Neural cell (in vitro differentiated cells): Measurements from ENCODE around the gene WRNIP1. TPM values are rescaled to one million over a fixed set of nuclear protein-coding genes. Genes with fewer than 3 reads are reported as not detected.

Experiments used
- H2AFZ ChIP-seq: fragments of 200-600, 300-800 bp; sonication (generic), shearing (Covaris generic); 2 replicates; pipeline ENCODE4 v1.6.0; 2014; ENCODE audit warnings: low read depth, mild to moderate bottlenecking, antibody characterized with exemption, low read length, moderate library complexity
- H3F3A ChIP-seq: fragments of 200-600 bp; shearing (Covaris generic); 2 replicates; pipeline ENCODE4 v1.6.1; 2016; ENCODE audit warnings: mild to moderate bottlenecking, moderate library complexity, mixed read lengths, antibody characterized with exemption, low read length; ENCODE audit not compliant: insufficient read depth, poor library complexity, severe bottlenecking
- H3K27ac ChIP-seq: fragments of 200-600, 300-800 bp; sonication (generic), shearing (Covaris generic); 2 replicates; pipeline ENCODE4 v1.5.1; 2014; ENCODE audit warnings: mild to moderate bottlenecking, low read length, moderate library complexity
- H3K27me3 ChIP-seq: fragments of 300-800, 200-600 bp; sonication (generic), shearing (Covaris generic); 2 replicates; pipeline ENCODE4 v1.6.0; 2014; ENCODE audit warnings: mild to moderate bottlenecking, low read depth, low read length, moderate library complexity; ENCODE audit not compliant: insufficient read depth
- H3K36me3 ChIP-seq: fragments of 300-800, 200-600 bp; sonication (generic), shearing (Covaris generic); 2 replicates; pipeline ENCODE4 v1.5.1; 2014; ENCODE audit warnings: mild to moderate bottlenecking, antibody characterized with exemption, low read length, moderate library complexity; ENCODE audit not compliant: insufficient read depth
- H3K4me2 ChIP-seq: fragments of 300-800, 200-600 bp; sonication (generic), shearing (Covaris generic); 2 replicates; pipeline ENCODE4 v1.6.0; 2014; ENCODE audit warnings: mild to moderate bottlenecking, low read length
- H3K4me3 ChIP-seq: fragments of 300-800, 200-600 bp; sonication (generic), shearing (Covaris generic); 2 replicates; pipeline ENCODE4 v1.5.1; 2014; ENCODE audit warnings: mild to moderate bottlenecking, low read length, moderate library complexity
- H3K79me2 ChIP-seq: fragments of 200-600 bp; shearing (Covaris generic); replicated peaks from 2 replicates; pipeline ENCODE4 v1.6.0; 2014; ENCODE audit warnings: mild to moderate bottlenecking, low read length, moderate library complexity; ENCODE audit not compliant: insufficient read depth
- H3K9ac ChIP-seq: fragments of 300-800, 200-600 bp; sonication (generic), shearing (Covaris generic); 2 replicates; pipeline ENCODE4 v1.6.1; 2016; ENCODE audit warnings: mild to moderate bottlenecking, low read length, mixed read lengths
- H3K9me2 ChIP-seq: fragments of 200-600 bp; shearing (Covaris generic); 2 replicates; pipeline ENCODE4 v1.6.1; 2016; ENCODE audit warnings: mild to moderate bottlenecking, low read length, mixed read lengths; ENCODE audit not compliant: insufficient read depth
- H3K9me3 ChIP-seq: fragments of 200-600, 300-800 bp; sonication (generic), shearing (Covaris generic); 2 replicates; pipeline ENCODE4 v1.6.1; 2016; ENCODE audit warnings: mild to moderate bottlenecking, mixed run types, low read length, moderate library complexity, mixed read lengths
- H4K20me1 ChIP-seq: fragments of 200-600 bp; shearing (Covaris generic); 2 replicates; pipeline ENCODE4 v1.6.1; 2016; ENCODE audit warnings: mild to moderate bottlenecking, mixed run types; ENCODE audit not compliant: insufficient read depth
- EP300 ChIP-seq: fragments of 450-650 bp; conservative IDR thresholded peaks from 2 replicates; pipeline ENCODE4 v1.6.1; 2014; ENCODE audit warnings: antibody characterized with exemption, mild to moderate bottlenecking, moderate library complexity; ENCODE audit not compliant: poor library complexity, severe bottlenecking
- EZH2 ChIP-seq: fragments of 200-600, 300-800 bp; shearing (Covaris generic), sonication (generic); IDR thresholded peaks from 2 replicates; pipeline ENCODE4 v1.6.1; 2014; ENCODE audit warnings: antibody characterized with exemption, low read length, borderline replicate concordance, mild to moderate bottlenecking; ENCODE audit not compliant: insufficient read depth, poor library complexity, severe bottlenecking
- MXI1 ChIP-seq: fragments of 450-650 bp; conservative IDR thresholded peaks from 2 replicates; pipeline ENCODE4 v1.6.1; 2014; ENCODE audit warnings: antibody characterized with exemption, mild to moderate bottlenecking; ENCODE audit not compliant: poor library complexity, severe bottlenecking
- POLR2AphosphoS5 ChIP-seq: IDR thresholded peaks from 2 replicates; pipeline ENCODE4 v1.6.1; 2012
- RAD21 ChIP-seq: fragments of 450-650 bp; conservative IDR thresholded peaks from 2 replicates; pipeline ENCODE4 v1.6.1; 2014; ENCODE audit warnings: antibody characterized with exemption, mild to moderate bottlenecking, moderate library complexity
- REST ChIP-seq: IDR thresholded peaks from 2 replicates; pipeline ENCODE4 v1.6.1; 2012; ENCODE audit warnings: borderline replicate concordance
- SMC3 ChIP-seq: fragments of 450-650 bp; conservative IDR thresholded peaks from 2 replicates; pipeline ENCODE4 v1.6.1; 2014; ENCODE audit warnings: antibody characterized with exemption, mild to moderate bottlenecking, moderate library complexity; ENCODE audit not compliant: poor library complexity
- TAF1 ChIP-seq: IDR thresholded peaks from 2 replicates; pipeline ENCODE4 v1.6.1; 2012; ENCODE audit warnings: low read depth
- polyA plus RNA-seq: library from polyadenylated mRNA; depleted of rRNA; stranded (reverse); fragments of >200 nt; gene quantifications from 2 replicates; pipeline ENCODE4 v1.2.3, GENCODE V29; 2014
- TF ChIP-seq, protein P1 (sequence below): fragments of 450-650 bp; IDR thresholded peaks from 2 replicates; pipeline ENCODE4 v1.5.1; 2014; ENCODE audit warnings: antibody characterized with exemption, mild to moderate bottlenecking, moderate library complexity; ENCODE audit not compliant: poor library complexity, severe bottlenecking

WRNIP1 gene
- polyA plus RNA-seq, 1 donor from 2014 or later, result 93.7 TPM

DNA sequence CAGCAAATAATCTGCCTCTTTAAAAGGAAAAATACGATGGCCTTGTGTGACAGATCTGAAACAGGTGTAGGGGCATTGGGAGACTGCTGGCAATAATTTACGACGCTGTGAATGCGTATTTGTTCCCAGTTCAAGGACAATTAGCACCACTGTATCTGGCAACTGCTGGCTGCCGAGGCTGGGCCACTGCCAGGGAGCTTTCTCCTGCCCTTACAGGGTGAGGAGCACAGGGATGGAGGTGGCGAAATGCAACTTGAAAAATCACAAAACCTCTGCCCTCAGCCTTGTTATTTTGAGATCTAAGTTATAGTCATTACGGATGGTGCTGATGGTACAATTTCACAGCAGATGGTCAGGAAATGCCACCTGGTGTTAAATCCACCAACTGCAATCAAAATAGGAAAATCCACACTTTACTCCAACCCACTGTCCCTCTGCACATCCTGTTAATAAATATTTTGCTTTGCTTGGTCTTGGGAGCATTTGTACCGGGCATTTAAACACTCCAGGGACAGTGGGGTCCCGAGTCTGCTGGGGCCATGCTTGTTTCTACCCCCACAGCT, 20.9 kb upstream of the WRNIP1 start:
- Histone ChIP-seq H3K79me2 (no peaks in the 10 kb centered on the region), H3F3A (no peaks in the 10 kb centered on the region), H4K20me1 (no peaks in the 10 kb centered on the region), H3K9me2 (no peaks in the 10 kb centered on the region), H3K9ac (no peak overlapping the region), H3K4me2 (no peak overlapping the region), H3K36me3 (no peaks in the 10 kb centered on the region), H3K27me3 (no peaks in the 10 kb centered on the region), H2AFZ (no peak overlapping the region), H3K9me3 (no peaks in the 10 kb centered on the region), H3K27ac (no peak overlapping the region), H3K4me3 (no peak overlapping the region)
- no peak for TF ChIP-seq TAF1
- TF ChIP-seq MXI1, result no peak
- peak; percentile 24 for TF ChIP-seq SMC3
- TF ChIP-seq REST, result no peak
- no peak for TF ChIP-seq POLR2AphosphoS5
- TF ChIP-seq EZH2, result no peak
- TF ChIP-seq EP300, result no peak
- peak; percentile 29 for TF ChIP-seq RAD21
- TF ChIP-seq, protein P1, sequence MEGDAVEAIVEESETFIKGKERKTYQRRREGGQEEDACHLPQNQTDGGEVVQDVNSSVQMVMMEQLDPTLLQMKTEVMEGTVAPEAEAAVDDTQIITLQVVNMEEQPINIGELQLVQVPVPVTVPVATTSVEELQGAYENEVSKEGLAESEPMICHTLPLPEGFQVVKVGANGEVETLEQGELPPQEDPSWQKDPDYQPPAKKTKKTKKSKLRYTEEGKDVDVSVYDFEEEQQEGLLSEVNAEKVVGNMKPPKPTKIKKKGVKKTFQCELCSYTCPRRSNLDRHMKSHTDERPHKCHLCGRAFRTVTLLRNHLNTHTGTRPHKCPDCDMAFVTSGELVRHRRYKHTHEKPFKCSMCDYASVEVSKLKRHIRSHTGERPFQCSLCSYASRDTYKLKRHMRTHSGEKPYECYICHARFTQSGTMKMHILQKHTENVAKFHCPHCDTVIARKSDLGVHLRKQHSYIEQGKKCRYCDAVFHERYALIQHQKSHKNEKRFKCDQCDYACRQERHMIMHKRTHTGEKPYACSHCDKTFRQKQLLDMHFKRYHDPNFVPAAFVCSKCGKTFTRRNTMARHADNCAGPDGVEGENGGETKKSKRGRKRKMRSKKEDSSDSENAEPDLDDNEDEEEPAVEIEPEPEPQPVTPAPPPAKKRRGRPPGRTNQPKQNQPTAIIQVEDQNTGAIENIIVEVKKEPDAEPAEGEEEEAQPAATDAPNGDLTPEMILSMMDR, result no peak

DNA sequence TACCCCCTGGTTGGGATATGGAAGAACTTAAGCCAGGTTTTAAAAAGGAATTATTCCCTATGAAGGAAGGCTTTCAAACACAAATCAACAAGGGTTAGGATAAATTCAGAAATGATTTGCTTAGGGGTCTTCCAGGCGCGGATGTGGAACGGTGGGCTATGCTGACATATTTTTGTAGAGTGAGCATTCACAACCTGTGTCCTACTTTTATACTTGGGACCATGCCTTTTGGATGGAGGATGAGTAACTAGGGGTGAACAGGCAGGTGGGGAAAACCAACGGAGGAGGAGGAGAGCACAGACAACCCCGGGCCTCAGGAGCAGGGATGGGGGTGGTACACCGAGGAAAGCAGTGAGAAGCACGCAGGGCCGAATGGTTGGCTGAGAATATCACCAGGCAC, 20.4 kb upstream of the WRNIP1 start:
- H2AFZ ChIP-seq, result no peak overlapping the region
- no peaks in the 10 kb centered on the region for H3K79me2 ChIP-seq
- TF ChIP-seq SMC3 (no peak), RAD21 (no peak), REST (no peak), TAF1 (no peak), POLR2AphosphoS5 (no peak), EP300 (no peak), EZH2 (no peak), MXI1 (no peak)
- TF ChIP-seq, protein P1, result no peak
- no peaks in the 10 kb centered on the region for H3K9me2 ChIP-seq
- no peak overlapping the region for H3K4me3 ChIP-seq
- no peaks in the 10 kb centered on the region for H3F3A ChIP-seq
- H3K4me2 ChIP-seq, result no peak overlapping the region
- H3K27ac ChIP-seq, result no peak overlapping the region
- H3K27me3 ChIP-seq, result no peaks in the 10 kb centered on the region
- H3K36me3 ChIP-seq, result no peaks in the 10 kb centered on the region
- H3K9me3 ChIP-seq, result no peaks in the 10 kb centered on the region
- H4K20me1 ChIP-seq, result no peaks in the 10 kb centered on the region
- H3K9ac ChIP-seq, result no peak overlapping the region
